Measurements from ENCODE around the gene RANBP1. TPM values are rescaled to one million over a fixed set of nuclear protein-coding genes. Genes with fewer than 3 reads are reported as not detected.
"Not testable (repeated sequence)": the region's sequence is repeated elsewhere in the genome, so short reads cannot be mapped to it uniquely, and the experiment has no call there.

RANBP1 gene
- total RNA-seq, 6 donors from 2014 or later: 55.3 to 154 (median 87.8) TPM

GRCh38 chr22:20159076-20159475 is 43.2 kb downstream of the RANBP1 start:
- peaks cover 0 to 9% (median 5%) of the 10 kb centered on the region in 4 donors for H3K4me1 ChIP-seq
- peaks cover 0 to 6% (median 0%) of the 10 kb centered on the region in 4 donors for H3K27me3 ChIP-seq
- no peak for ATAC-seq (ENCODE audit: low FRiP score in 2 of 2)
- no peak overlapping the region for H3K27ac ChIP-seq
- 34% methylated on average over 8 of the region's 9 CpGs; no CpG with 5 or more reads in 1 of the 2 donors for WGBS, 2 donors
- H3K36me3 ChIP-seq: no peaks in the 10 kb centered on the region
- TF ChIP-seq POLR2A (IDR thresholded peaks at IDR 0.05) (no peak), POLR2AphosphoS5 (IDR thresholded peaks at IDR 0.05) (no peak), CTCF (IDR thresholded peaks at IDR 0.05) (no peak), EP300 (IDR thresholded peaks at IDR 0.05) (no peak)
- H3K9me3 ChIP-seq: no peaks in the 10 kb centered on the region
- no peak overlapping the region for H3K4me3 ChIP-seq
- DNase-seq: peak in 1 of 2 donors; percentile 58

GRCh38 chr22:20159531-20159930 is 43.6 kb downstream of the RANBP1 start:
- ATAC-seq (ENCODE audit: low FRiP score in 2 of 2); H3K4me3 ChIP-seq: not testable (repeated sequence)

GRCh38 chr22:20160041-20160440 is 44.1 kb downstream of the RANBP1 start:
- H3K4me1 ChIP-seq: peaks cover 0 to 7% (median 3%) of the 10 kb centered on the region in 4 donors
- no peaks in the 10 kb centered on the region for H3K9me3 ChIP-seq
- no peaks in the 10 kb centered on the region for H3K36me3 ChIP-seq
- no peak overlapping the region for H3K27ac ChIP-seq
- peak in 1 of 2 donors; percentile 42 for DNase-seq
- no peak overlapping the region for H3K4me3 ChIP-seq
- WGBS, 2 donors: 74 to 79% methylated on average over 8 to 10 of the region's 10 CpGs
- TF ChIP-seq EP300 (IDR thresholded peaks at IDR 0.05): no peak
- TF ChIP-seq POLR2A (IDR thresholded peaks at IDR 0.05): no peak
- TF ChIP-seq POLR2AphosphoS5 (IDR thresholded peaks at IDR 0.05): no peak
- TF ChIP-seq CTCF (IDR thresholded peaks at IDR 0.05): no peak
- H3K27me3 ChIP-seq: peaks cover 0 to 4% (median 0%) of the 10 kb centered on the region in 4 donors
- no peak for ATAC-seq (ENCODE audit: low FRiP score in 2 of 2)

More at GRCh38 chr22:20159531-20159930, 43.6 kb downstream of the RANBP1 start:
- not testable (repeated sequence) for H3K36me3 ChIP-seq, H3K4me1 ChIP-seq, H3K27ac ChIP-seq, H3K9me3 ChIP-seq, H3K27me3 ChIP-seq
- DNase-seq: peak in 1 of 2 donors; percentile 51
- WGBS, 2 donors: 71 to 81% methylated on average over 3 to 10 of the region's 14 CpGs

GRCh38 chr22:20164863-20165262 is 49.0 kb downstream of the RANBP1 start:
- 64 to 90% methylated on average over 4 to 11 of the region's 11 CpGs for WGBS, 2 donors
- DNase-seq: peak in 1 of 2 donors; percentile 23
- no peak for ATAC-seq (ENCODE audit: low FRiP score in 2 of 2)
- H3K9me3 ChIP-seq: no peaks in the 10 kb centered on the region
- H3K4me3 ChIP-seq: no peak overlapping the region
- H3K36me3 ChIP-seq: no peaks in the 10 kb centered on the region
- no peaks in the 10 kb centered on the region for H3K27me3 ChIP-seq
- no peaks in the 10 kb centered on the region for H3K4me1 ChIP-seq
- no peak overlapping the region for H3K27ac ChIP-seq
- no peak for TF ChIP-seq POLR2A (IDR thresholded peaks at IDR 0.05)
- no peak for TF ChIP-seq EP300 (IDR thresholded peaks at IDR 0.05)
- no peak for TF ChIP-seq POLR2AphosphoS5 (IDR thresholded peaks at IDR 0.05)
- TF ChIP-seq CTCF (IDR thresholded peaks at IDR 0.05): no peak

- Histone ChIP-seq H3K27ac (no peak overlapping the region), H3K4me3 (no peak overlapping the region), H3K27me3 (no peaks in the 10 kb centered on the region), H3K9me3 (no peaks in the 10 kb centered on the region), H3K36me3 (no peaks in the 10 kb centered on the region), H3K4me1 (no peaks in the 10 kb centered on the region)
- ATAC-seq (ENCODE audit: low FRiP score in 2 of 2): peak in 1 of 2 donors; percentile 5
- peak in 1 of 2 donors; percentile 69 for DNase-seq
- TF ChIP-seq POLR2AphosphoS5 (IDR thresholded peaks at IDR 0.05) (no peak), POLR2A (IDR thresholded peaks at IDR 0.05) (no peak), EP300 (IDR thresholded peaks at IDR 0.05) (no peak), CTCF (IDR thresholded peaks at IDR 0.05) (no peak)
- WGBS, 2 donors: 96% methylated on average over 5 to 9 of the region's 12 CpGs
Observed at GRCh38 chr22:20165421-20165820, 49.5 kb downstream of the RANBP1 start.
